NCI-H2081 (cell line): Measurements from ENCODE around the gene AMTN.

Source experiments
- DNase-seq, 2 experiments: peaks; one replicate each; lab custom pipeline; 2025; lab: John Stamatoyannopoulos, UW

The AMTN gene

DNA sequence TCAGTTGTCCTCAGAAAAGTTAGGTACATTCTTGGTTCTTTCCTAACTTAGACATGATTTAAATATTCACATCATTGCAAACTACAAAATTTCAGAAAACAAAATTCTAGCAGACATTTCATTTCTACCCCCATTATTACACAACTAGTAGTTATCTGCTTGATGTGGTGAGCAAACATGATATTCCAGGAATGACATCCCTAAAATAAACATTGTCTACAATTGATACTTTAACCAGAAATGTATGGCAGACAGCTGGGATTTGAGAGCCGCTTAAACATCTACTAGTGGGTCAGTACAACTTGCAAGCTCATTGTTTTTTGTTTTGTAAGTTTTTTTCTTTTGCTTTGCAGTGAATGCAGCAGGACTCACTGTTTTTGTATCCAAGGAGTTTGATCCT, 41.6 kb downstream of the AMTN start:
- no peak for DNase-seq

DNA sequence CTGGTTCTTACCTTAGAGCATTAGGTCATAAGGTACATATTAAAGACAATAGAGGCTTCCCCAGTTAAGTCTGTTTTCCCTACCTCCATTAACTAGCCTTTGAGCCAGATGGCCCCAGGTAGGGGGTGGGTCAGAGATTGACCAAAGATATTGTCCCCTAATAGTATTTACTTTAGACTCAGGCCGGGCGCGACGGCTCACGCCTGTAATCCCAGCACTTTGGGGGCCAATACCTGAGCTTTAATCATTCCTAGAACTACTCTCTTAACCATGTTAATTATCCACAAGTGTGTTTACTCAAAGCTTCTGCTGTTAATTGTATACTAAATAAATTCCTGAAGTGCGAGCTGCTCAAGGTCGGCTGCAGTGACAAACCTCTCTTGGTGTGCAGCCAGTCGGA, 45.7 kb downstream of the AMTN start:
- DNase-seq: no peak

DNA sequence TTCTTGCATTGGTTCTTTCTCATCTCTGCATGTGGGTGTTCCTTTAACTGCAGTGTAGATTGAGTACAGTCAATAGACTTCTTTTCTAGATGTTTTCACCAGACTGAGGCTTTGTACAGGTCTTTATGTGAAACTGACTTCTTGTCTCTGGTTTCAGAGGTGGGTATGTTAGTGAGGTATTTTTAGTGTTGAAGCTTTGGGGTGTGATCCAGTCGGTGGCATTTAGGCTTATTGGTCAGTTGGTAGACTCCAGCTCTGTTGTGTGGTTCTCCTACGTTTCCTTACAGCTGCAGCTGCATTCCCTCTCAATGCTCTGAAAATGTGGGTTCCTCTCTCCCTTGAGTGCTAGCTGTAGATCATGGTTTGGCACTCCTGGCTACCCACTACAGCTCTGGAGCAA, 52.4 kb downstream of the AMTN start:
- no peak for DNase-seq

DNA sequence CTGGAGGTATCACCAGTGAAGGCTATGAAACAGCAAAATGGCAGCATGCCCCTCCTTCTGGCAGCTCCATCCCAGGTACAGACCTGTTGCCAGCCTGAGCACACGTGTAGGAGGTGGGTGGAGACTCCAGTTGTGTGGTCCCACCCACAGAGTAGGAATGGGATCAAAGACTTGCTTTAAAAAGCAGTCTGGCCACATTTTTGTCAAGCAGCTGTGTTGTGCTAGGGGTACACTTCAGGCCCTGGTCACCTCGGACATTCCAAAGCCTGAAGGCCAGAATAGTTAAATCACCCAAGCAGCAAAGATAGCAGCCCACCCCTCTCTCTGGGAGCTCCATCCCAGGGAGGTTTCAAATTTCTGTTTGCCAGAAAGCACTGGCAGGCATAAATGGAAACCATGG, 53.4 kb downstream of the AMTN start:
- no peak for DNase-seq

DNA sequence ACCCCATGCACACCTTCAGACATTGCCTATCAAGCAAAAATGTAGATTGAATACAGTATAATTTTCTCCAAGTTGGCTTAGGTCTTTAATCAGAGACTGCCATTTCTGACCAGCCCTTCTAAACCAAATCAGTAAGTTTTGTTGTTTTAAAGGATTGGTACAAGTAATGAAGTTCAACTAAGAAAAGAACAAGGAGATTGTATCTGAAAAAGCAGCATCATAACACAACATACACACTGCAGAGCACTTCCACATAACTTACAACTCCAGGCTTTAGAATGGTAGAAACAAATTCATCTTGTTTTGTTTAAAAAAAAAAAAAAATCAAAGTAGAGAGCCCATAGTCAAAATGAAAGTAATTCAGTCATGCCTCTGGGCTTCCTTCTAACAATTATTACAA, 57.6 kb downstream of the AMTN start:
- no peak for DNase-seq

DNA sequence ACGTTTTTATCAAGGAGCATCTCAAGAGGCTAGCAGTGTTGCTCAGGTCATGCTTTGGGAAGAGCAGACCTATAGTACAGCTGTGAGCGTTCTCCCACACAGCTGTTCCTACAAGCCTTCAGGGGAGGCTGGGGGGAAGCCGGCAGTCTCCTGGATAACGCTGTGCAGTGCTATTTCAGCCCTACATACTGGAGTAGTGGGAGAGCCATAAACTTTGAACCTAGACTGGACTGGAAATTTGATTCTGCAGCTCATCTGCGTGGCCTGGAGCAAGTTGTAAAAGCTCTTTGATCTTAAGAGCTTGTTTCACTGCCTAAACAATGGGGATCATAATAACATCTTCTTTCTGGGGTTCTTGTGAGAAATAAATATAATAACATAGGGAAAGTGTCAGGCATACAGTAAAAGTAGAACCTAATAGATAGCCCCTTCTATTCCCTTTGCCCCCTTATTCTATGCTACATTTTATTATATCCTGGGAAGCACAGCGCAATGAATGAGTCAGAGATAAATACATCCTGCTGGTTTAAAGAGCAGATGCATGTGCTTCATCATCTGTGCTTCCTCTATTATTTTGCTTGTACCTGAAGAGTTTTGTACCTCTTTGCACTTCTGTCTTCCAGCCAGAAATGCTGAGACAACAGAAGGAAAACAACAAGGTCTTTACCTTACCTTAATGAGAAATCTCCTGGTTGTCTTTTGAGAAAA, 59.0 kb downstream of the AMTN start:
- no peak for DNase-seq

DNA sequence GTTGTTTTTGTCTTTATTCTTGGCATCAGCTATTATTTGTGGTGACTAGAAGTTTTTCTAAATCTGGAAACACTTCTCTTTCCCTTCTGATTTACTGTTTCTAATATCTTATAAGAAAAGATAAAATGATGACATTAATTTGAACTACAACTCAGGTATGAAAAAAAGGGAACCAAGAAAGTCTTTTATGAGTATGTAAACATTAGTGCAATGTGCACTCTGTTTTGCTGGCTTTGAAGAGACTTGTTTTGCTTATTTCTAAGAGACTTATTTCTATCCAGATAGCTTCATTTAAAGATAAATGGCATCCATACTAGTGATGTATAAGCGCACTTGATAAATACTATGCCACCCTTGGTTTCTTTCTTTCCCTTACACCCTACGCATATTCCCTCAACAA, 63.6 kb downstream of the AMTN start:
- no peak for DNase-seq
